Transverse colon (tissue), 3 donors: ENCODE data around the gene AHNAK.
"Not testable (repeated sequence)": the region's sequence is repeated elsewhere in the genome, so short reads cannot be mapped to it uniquely, and the experiment has no call there.

ENCODE experiments used
- POLR2A ChIP-seq: fragments of 450-650 bp; IDR thresholded peaks from one replicate; pipeline ENCODE4 v1.6.1; 2016; ENCODE audit warnings: antibody characterized with exemption, mild to moderate bottlenecking, moderate library complexity
- TF ChIP-seq, protein P1 (sequence below), 5 experiments: fragments of 200-600 bp in 3 of 5; fragments of 450-650 bp in 2 of 5; sonication (generic) in 3 of 5; IDR thresholded peaks; 1 replicate in 2 of 5; 2 replicates in 3 of 5; pipeline ENCODE4 v1.5.1; 2016 to 2017; ENCODE audit warnings: antibody characterized with exemption in 5 of 5, inconsistent platforms in 3 of 5, mild to moderate bottlenecking in 2 of 5, moderate library complexity in 1 of 5

DNA sequence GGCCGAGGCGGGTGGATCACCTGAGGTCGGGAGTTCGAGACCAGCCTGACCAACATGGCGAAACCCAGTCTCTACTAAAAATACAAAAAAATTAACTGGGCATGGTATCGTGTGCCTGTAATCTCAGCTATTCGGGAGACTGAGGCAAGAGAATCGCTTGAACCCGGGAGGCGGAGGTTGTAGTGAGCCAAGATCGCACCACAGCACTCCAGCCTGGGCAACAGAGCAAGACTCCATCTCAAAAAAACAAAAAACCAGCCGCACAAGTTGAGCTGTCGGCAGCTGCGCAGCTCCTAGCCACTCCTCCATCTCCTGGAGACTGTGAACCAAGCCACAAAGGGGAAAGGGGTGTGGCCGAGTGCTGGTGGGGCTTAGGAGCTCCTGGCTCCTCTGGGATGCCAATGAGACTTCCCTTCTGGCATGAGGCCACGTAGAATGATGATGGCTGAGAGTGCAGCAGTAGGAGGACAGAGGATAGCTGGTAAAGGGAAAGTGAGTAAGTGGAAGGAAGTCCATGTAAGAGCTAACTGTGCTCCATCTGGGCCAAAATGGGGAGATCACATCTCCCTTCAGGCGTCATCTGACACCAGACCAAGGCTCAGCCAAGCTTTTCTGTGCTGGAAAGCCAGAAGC, 47.2 kb downstream of the AHNAK start:
- TF ChIP-seq, protein P1, sequence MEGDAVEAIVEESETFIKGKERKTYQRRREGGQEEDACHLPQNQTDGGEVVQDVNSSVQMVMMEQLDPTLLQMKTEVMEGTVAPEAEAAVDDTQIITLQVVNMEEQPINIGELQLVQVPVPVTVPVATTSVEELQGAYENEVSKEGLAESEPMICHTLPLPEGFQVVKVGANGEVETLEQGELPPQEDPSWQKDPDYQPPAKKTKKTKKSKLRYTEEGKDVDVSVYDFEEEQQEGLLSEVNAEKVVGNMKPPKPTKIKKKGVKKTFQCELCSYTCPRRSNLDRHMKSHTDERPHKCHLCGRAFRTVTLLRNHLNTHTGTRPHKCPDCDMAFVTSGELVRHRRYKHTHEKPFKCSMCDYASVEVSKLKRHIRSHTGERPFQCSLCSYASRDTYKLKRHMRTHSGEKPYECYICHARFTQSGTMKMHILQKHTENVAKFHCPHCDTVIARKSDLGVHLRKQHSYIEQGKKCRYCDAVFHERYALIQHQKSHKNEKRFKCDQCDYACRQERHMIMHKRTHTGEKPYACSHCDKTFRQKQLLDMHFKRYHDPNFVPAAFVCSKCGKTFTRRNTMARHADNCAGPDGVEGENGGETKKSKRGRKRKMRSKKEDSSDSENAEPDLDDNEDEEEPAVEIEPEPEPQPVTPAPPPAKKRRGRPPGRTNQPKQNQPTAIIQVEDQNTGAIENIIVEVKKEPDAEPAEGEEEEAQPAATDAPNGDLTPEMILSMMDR (IDR thresholded peaks at IDR 0.05) = not testable (repeated sequence)
- peak; percentile 24 for TF ChIP-seq POLR2A
